HCT116 (cell line): Measurements from ENCODE around the gene TMTC1. TPM values are rescaled to one million over a fixed set of nuclear protein-coding genes. Genes with fewer than 3 reads are reported as not detected.

ENCODE experiments used
- ATAC-seq: fragments of 200-7000 bp; cut with Tn5 transposase; 2 replicates; pipeline ENCODE4 v1.9.1; 2020; ENCODE audit warnings: mild to moderate bottlenecking, moderate library complexity
- BruUV-seq: library from RNA; stranded (reverse); fragments of 400-500 nt; replicated peaks from 2 replicates; lab custom pipeline; 2021; lab: Mats Ljungman, UMichigan
- CTCF ChIA-PET: fragments of 300-600 bp; sonication (Branson Sonifier 250); formaldehyde crosslinking; loops from one replicate; lab custom pipeline; 2021; ENCODE audit warnings: antibody characterized with exemption; lab: Charles Lee
- POLR2A ChIA-PET: fragments of 300-600, 350-600 bp; sonication (Branson Sonifier 250); formaldehyde crosslinking; loops from one replicate; lab custom pipeline; 2021; ENCODE audit warnings: antibody characterized with exemption; lab: Charles Lee
- RAD21 ChIA-PET, 2 experiments: fragments of 300-600 bp; sonication (Branson Sonifier 250); formaldehyde crosslinking; loops; one replicate each; lab custom pipeline; 2023; ENCODE audit warnings: low total read pairs in 2 of 2; ENCODE audit not compliant: uncharacterized antibody in 2 of 2, unreplicated experiment in 2 of 2, low non-redundant PET in 1 of 2; lab: Charles Lee
- DNase-seq: peaks from one replicate; pipeline ENCODE4 v3.0.0-alpha.2; 2010; ENCODE audit warnings: low read depth, low spot score
- H2AFZ ChIP-seq: fragments of 200-600 bp; shearing (Covaris generic), sonication (generic); 2 replicates; pipeline ENCODE4 v1.6.1; 2017; ENCODE audit warnings: low read depth, mixed run types, mixed read lengths, antibody characterized with exemption, low read length; ENCODE audit not compliant: poor library complexity, severe bottlenecking
- H3K27ac ChIP-seq: 2 replicates; pipeline ENCODE4 v1.5.1; 2012; ENCODE audit warnings: low read depth, low read length
- H3K27me3 ChIP-seq: fragments of 200-600 bp; sonication (generic); 2 replicates; pipeline ENCODE4 v1.6.1; 2016; ENCODE audit warnings: mixed run types, low read length, mixed read lengths; ENCODE audit not compliant: insufficient read depth
- H3K36me3 ChIP-seq, 2 experiments: fragments of 200-500 bp in 1 of 2; fragments of 200-600 bp in 1 of 2; sonication (Bioruptor generic) in 1 of 2; sonication (generic) in 1 of 2; 2 replicates each; pipeline versions ENCODE4 v1.5.1 to v1.6.1; 2014 to 2016; ENCODE audit warnings: low read length in 2 of 2, inconsistent platforms in 1 of 2, mixed read lengths in 1 of 2, mixed run types in 1 of 2; ENCODE audit not compliant: insufficient read depth in 2 of 2, control insufficient read depth in 1 of 2
- H3K4me1 ChIP-seq, 2 experiments: fragments of 200-600 bp in 1 of 2; sonication (generic) in 1 of 2; 2 replicates each; pipeline versions ENCODE4 v1.5.1 to v1.6.1; 2012 to 2017; ENCODE audit warnings: low read length in 2 of 2, inconsistent platforms in 1 of 2, mild to moderate bottlenecking in 1 of 2, mixed read lengths in 1 of 2, mixed run types in 1 of 2, moderate library complexity in 1 of 2; ENCODE audit not compliant: insufficient read depth in 2 of 2, control insufficient read depth in 1 of 2
- H3K4me2 ChIP-seq: fragments of 200-600 bp; sonication (generic); 2 replicates; pipeline ENCODE4 v1.6.1; 2017; ENCODE audit warnings: mixed run types, low read length, mixed read lengths
- H3K4me3 ChIP-seq, 2 experiments: fragments of 200-600 bp in 1 of 2; sonication (generic) in 1 of 2; replicated peaks in 1 of 2; 2 replicates each; pipeline ENCODE4 v1.5.1; 2011 to 2016; ENCODE audit warnings: low read length in 2 of 2, control low read depth in 1 of 2, low read depth in 1 of 2, mild to moderate bottlenecking in 1 of 2, mixed read lengths in 1 of 2, mixed run types in 1 of 2
- H3K79me2 ChIP-seq: fragments of 200-600 bp; sonication (generic); 2 replicates; pipeline ENCODE4 v1.6.1; 2017; ENCODE audit warnings: mild to moderate bottlenecking, mixed run types, low read length, moderate library complexity, mixed read lengths; ENCODE audit not compliant: insufficient read depth
- H3K9ac ChIP-seq: fragments of 200-600 bp; sonication (generic); 2 replicates; pipeline ENCODE4 v1.6.1; 2016; ENCODE audit warnings: low read length, mixed read lengths
- H3K9me2 ChIP-seq: fragments of 200-600 bp; sonication (generic), shearing (Covaris generic); 2 replicates; pipeline ENCODE4 v1.6.1; 2017; ENCODE audit warnings: mixed run types, mild to moderate bottlenecking, moderate library complexity; ENCODE audit not compliant: insufficient read depth
- H3K9me3 ChIP-seq, 2 experiments: fragments of 200-500 bp in 1 of 2; fragments of 200-600 bp in 1 of 2; sonication (Bioruptor generic) in 1 of 2; sonication (generic) in 1 of 2; 2 replicates each; pipeline ENCODE4 v1.6.1; 2014 to 2017; ENCODE audit warnings: low read length in 2 of 2, mixed read lengths in 2 of 2, inconsistent platforms in 1 of 2, low read depth in 1 of 2, mild to moderate bottlenecking in 1 of 2, mixed run types in 1 of 2, moderate library complexity in 1 of 2; ENCODE audit not compliant: control insufficient read depth in 1 of 2, insufficient read depth in 1 of 2
- H4K20me1 ChIP-seq: fragments of 200-600 bp; sonication (generic), shearing (Covaris generic); 2 replicates; pipeline ENCODE4 v1.6.1; 2017; ENCODE audit warnings: mixed run types, mild to moderate bottlenecking, moderate library complexity; ENCODE audit not compliant: insufficient read depth
- EGR1 ChIP-seq: IDR thresholded peaks from 2 replicates; pipeline ENCODE4 v1.6.1; 2012; ENCODE audit warnings: low read depth
- ELF1 ChIP-seq: IDR thresholded peaks from 2 replicates; pipeline ENCODE4 v1.6.1; 2012; ENCODE audit warnings: low read depth, borderline replicate concordance
- EZH2 ChIP-seq: fragments of 200-600 bp; sonication (generic); IDR thresholded peaks from 2 replicates; pipeline ENCODE4 v1.6.1; 2017; ENCODE audit warnings: antibody characterized with exemption, mixed run types
- EZH2phosphoT487 ChIP-seq: fragments of 200-600 bp; IDR thresholded peaks from 2 replicates; pipeline ENCODE4 v1.6.1; 2018; ENCODE audit warnings: antibody characterized with exemption, borderline replicate concordance
- RAD21 ChIP-seq: IDR thresholded peaks from 2 replicates; pipeline ENCODE4 v1.6.1; 2012; ENCODE audit warnings: low read depth, mild to moderate bottlenecking
- SIN3A ChIP-seq: IDR thresholded peaks from 2 replicates; pipeline ENCODE4 v1.6.1; 2012; ENCODE audit warnings: low read depth
- SP1 ChIP-seq: IDR thresholded peaks from 2 replicates; pipeline ENCODE4 v1.6.1; 2012; ENCODE audit warnings: low read depth
- SRF ChIP-seq: IDR thresholded peaks from 2 replicates; pipeline ENCODE4 v1.6.1; 2012; ENCODE audit warnings: low read depth
- TCF7L2 ChIP-seq: IDR thresholded peaks from 2 replicates; pipeline ENCODE4 v1.7.0; 2011; ENCODE audit warnings: borderline replicate concordance, inconsistent platforms; ENCODE audit not compliant: insufficient read depth, insufficient read length; ENCODE audit errors: extremely low read depth
- YY1 ChIP-seq: IDR thresholded peaks from 2 replicates; pipeline ENCODE4 v1.6.1; 2011; ENCODE audit warnings: low read length, low read depth, moderate library complexity, mild to moderate bottlenecking; ENCODE audit not compliant: insufficient replicate concordance; ENCODE audit errors: extremely low read depth
- ZFX ChIP-seq: fragments of 450-650 bp; IDR thresholded peaks from 2 replicates; pipeline ENCODE4 v1.6.1; 2017
- ZNF274 ChIP-seq: fragments of 200-500 bp; sonication (Bioruptor generic); IDR thresholded peaks from 2 replicates; pipeline ENCODE4 v1.6.1; 2014; ENCODE audit warnings: mild to moderate bottlenecking, low read depth, low read length, inconsistent platforms
- intact Hi-C: fragments of 100-400 bp; cut with micrococcal nuclease; formaldehyde crosslinking; loops from 2 replicates; pipeline ENCODE4 v1.10.0; 2022
- total RNA-seq: library from RNA; stranded (reverse); gene quantifications from one replicate; pipeline ENCODE4 v1.2.1, GENCODE V29; 2021; ENCODE audit not compliant: unreplicated experiment
- TF ChIP-seq, protein P1 (sequence below): IDR thresholded peaks from 2 replicates; pipeline ENCODE4 v1.6.1; 2011; ENCODE audit warnings: mild to moderate bottlenecking, low read length, moderate library complexity; ENCODE audit not compliant: insufficient replicate concordance; ENCODE audit errors: extremely low read depth
- TF ChIP-seq, protein P2 (sequence below): IDR thresholded peaks from 2 replicates; pipeline ENCODE4 v1.6.1; 2012
- TF ChIP-seq, protein P3 (sequence below): IDR thresholded peaks from 2 replicates; pipeline ENCODE4 v1.6.1; 2012
- TF ChIP-seq, protein P4 (sequence below): IDR thresholded peaks from 2 replicates; pipeline ENCODE4 v1.6.1; 2012; ENCODE audit warnings: low read depth
- TF ChIP-seq, protein P5 (sequence below), 3 experiments: fragments of 200-600 bp in 1 of 3; sonication (generic) in 1 of 3; IDR thresholded peaks in 2 of 3; conservative IDR thresholded peaks in 1 of 3; 2 replicates each; pipeline ENCODE4 v1.5.1; 2012 to 2017; ENCODE audit warnings: low read depth in 2 of 3, low read length in 2 of 3, antibody characterized with exemption in 1 of 3, borderline replicate concordance in 1 of 3, control low read depth in 1 of 3, mild to moderate bottlenecking in 1 of 3, mixed read lengths in 1 of 3, mixed run types in 1 of 3, moderate library complexity in 1 of 3; ENCODE audit not compliant: insufficient read depth in 1 of 3

The TMTC1 gene
- total RNA-seq, 1 experiment from 2014 or later, result 2.0 TPM

DNA sequence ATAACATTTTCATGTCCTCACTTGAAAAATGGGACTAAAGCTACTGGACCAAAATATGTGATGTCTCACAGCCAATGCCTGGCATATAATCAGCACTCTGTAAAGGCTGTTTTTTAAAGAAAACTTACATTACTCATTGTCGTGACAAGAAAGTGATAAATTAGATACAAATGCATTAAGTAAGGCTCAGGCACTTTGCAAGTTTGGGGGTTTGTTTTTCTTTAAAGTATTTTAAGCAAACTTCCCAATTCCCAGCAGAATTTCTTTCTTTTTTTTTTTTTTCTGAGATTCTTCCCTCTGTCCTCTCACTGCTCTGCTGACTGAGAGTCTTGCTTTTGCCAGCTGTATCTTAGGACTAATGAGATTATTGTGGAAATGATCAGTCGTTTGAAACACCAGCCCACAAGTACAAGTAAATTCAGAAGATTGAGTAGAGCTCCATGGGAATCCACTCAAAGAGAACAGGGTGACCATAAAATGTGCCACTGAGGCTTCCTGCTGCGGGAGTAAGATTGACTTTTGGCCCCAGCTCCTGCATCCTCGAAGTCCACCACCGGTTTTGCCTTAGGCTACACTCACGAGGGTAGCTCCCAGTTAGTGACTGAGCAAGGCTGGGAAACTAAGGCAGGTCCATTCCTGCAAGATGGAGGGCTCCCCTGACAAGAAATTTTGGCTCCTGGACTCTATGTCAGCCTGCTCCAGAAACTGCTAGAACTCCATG lies 82.8 kb downstream of the TMTC1 start:
- ChIA-PET RAD21 (no interaction called here), CTCF (no interaction called here), POLR2A (no interaction called here)
- Histone ChIP-seq H3K27me3 (no peaks in the 10 kb centered on the region), H3K9me2 (no peaks in the 10 kb centered on the region), H3K9ac (no peak overlapping the region), H3K79me2 (no peaks in the 10 kb centered on the region), H3K4me1 (no peaks in the 10 kb centered on the region), H3K9me3 (no peaks in the 10 kb centered on the region), H3K4me3 (no peak overlapping the region), H2AFZ (no peak overlapping the region), H3K36me3 (no peaks in the 10 kb centered on the region), H4K20me1 (no peaks in the 10 kb centered on the region), H3K27ac (no peak overlapping the region), H3K4me2 (no peak overlapping the region)
- intact Hi-C loops, result no loop called here
- no TSS peak for BruUV-seq
- TF ChIP-seq EZH2phosphoT487 (no peak), YY1 (no peak), EZH2 (no peak), SIN3A (no peak), RAD21 (no peak), ZNF274 (no peak), EGR1 (no peak), SP1 (no peak), ZFX (no peak), ELF1 (no peak), SRF (no peak), TCF7L2 (no peak)
- TF ChIP-seq, protein P1, sequence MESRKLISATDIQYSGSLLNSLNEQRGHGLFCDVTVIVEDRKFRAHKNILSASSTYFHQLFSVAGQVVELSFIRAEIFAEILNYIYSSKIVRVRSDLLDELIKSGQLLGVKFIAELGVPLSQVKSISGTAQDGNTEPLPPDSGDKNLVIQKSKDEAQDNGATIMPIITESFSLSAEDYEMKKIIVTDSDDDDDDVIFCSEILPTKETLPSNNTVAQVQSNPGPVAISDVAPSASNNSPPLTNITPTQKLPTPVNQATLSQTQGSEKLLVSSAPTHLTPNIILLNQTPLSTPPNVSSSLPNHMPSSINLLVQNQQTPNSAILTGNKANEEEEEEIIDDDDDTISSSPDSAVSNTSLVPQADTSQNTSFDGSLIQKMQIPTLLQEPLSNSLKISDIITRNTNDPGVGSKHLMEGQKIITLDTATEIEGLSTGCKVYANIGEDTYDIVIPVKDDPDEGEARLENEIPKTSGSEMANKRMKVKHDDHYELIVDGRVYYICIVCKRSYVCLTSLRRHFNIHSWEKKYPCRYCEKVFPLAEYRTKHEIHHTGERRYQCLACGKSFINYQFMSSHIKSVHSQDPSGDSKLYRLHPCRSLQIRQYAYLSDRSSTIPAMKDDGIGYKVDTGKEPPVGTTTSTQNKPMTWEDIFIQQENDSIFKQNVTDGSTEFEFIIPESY, result no peak
- TF ChIP-seq, protein P2, sequence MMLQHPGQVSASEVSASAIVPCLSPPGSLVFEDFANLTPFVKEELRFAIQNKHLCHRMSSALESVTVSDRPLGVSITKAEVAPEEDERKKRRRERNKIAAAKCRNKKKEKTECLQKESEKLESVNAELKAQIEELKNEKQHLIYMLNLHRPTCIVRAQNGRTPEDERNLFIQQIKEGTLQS, result no peak
- TF ChIP-seq, protein P3, sequence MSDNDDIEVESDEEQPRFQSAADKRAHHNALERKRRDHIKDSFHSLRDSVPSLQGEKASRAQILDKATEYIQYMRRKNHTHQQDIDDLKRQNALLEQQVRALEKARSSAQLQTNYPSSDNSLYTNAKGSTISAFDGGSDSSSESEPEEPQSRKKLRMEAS, result no peak
- TF ChIP-seq, protein P4, sequence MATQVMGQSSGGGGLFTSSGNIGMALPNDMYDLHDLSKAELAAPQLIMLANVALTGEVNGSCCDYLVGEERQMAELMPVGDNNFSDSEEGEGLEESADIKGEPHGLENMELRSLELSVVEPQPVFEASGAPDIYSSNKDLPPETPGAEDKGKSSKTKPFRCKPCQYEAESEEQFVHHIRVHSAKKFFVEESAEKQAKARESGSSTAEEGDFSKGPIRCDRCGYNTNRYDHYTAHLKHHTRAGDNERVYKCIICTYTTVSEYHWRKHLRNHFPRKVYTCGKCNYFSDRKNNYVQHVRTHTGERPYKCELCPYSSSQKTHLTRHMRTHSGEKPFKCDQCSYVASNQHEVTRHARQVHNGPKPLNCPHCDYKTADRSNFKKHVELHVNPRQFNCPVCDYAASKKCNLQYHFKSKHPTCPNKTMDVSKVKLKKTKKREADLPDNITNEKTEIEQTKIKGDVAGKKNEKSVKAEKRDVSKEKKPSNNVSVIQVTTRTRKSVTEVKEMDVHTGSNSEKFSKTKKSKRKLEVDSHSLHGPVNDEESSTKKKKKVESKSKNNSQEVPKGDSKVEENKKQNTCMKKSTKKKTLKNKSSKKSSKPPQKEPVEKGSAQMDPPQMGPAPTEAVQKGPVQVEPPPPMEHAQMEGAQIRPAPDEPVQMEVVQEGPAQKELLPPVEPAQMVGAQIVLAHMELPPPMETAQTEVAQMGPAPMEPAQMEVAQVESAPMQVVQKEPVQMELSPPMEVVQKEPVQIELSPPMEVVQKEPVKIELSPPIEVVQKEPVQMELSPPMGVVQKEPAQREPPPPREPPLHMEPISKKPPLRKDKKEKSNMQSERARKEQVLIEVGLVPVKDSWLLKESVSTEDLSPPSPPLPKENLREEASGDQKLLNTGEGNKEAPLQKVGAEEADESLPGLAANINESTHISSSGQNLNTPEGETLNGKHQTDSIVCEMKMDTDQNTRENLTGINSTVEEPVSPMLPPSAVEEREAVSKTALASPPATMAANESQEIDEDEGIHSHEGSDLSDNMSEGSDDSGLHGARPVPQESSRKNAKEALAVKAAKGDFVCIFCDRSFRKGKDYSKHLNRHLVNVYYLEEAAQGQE, result no peak
- TF ChIP-seq, protein P5, sequence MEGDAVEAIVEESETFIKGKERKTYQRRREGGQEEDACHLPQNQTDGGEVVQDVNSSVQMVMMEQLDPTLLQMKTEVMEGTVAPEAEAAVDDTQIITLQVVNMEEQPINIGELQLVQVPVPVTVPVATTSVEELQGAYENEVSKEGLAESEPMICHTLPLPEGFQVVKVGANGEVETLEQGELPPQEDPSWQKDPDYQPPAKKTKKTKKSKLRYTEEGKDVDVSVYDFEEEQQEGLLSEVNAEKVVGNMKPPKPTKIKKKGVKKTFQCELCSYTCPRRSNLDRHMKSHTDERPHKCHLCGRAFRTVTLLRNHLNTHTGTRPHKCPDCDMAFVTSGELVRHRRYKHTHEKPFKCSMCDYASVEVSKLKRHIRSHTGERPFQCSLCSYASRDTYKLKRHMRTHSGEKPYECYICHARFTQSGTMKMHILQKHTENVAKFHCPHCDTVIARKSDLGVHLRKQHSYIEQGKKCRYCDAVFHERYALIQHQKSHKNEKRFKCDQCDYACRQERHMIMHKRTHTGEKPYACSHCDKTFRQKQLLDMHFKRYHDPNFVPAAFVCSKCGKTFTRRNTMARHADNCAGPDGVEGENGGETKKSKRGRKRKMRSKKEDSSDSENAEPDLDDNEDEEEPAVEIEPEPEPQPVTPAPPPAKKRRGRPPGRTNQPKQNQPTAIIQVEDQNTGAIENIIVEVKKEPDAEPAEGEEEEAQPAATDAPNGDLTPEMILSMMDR (IDR thresholded peaks at IDR 0.05 in 2 of 3, conservative IDR thresholded peaks at IDR 0.05 in 1 of 3; ENCODE audit: borderline replicate concordance in 1 of 3, insufficient read depth in 1 of 3, low read depth in 2 of 3, low read length in 2 of 3), result no peak
- no peak for DNase-seq
- ATAC-seq, result no peak
